Osteoblast (primary cell): ENCODE results near the gene CCDC28B. TPM values are rescaled to one million over a fixed set of nuclear protein-coding genes. Genes with fewer than 3 reads are reported as not detected.

Experiments
- DNase-seq: peaks from one replicate; pipeline ENCODE4 v3.0.0; 2011; ENCODE audit warnings: low spot score, mixed read lengths; ENCODE audit not compliant: insufficient read length; ENCODE audit errors: missing footprints
- H2AFZ ChIP-seq: 2 replicates; pipeline ENCODE4 v1.6.0; 2011; ENCODE audit warnings: mild to moderate bottlenecking, low read length
- H3K27ac ChIP-seq: 2 replicates; pipeline ENCODE4 v1.5.1; 2011; ENCODE audit warnings: mild to moderate bottlenecking, low read depth, low read length, moderate library complexity
- H3K27me3 ChIP-seq: 2 replicates; pipeline ENCODE4 v1.6.0; 2012; ENCODE audit warnings: mild to moderate bottlenecking, control low read depth, inconsistent platforms, low read length, moderate library complexity; ENCODE audit not compliant: insufficient read depth
- H3K36me3 ChIP-seq: 2 replicates; pipeline ENCODE4 v1.5.1; 2011; ENCODE audit warnings: mild to moderate bottlenecking, low read length, control low read depth, moderate library complexity; ENCODE audit not compliant: insufficient read depth
- H3K4me1 ChIP-seq: 2 replicates; pipeline ENCODE4 v1.5.1; 2011; ENCODE audit warnings: mild to moderate bottlenecking, low read length, control low read depth, moderate library complexity; ENCODE audit not compliant: insufficient read depth
- H3K4me2 ChIP-seq: 2 replicates; pipeline ENCODE4 v1.6.0; 2011; ENCODE audit warnings: mild to moderate bottlenecking, low read length; ENCODE audit not compliant: insufficient read depth
- H3K4me3 ChIP-seq: fragments of 200-600 bp; sonication (generic); 3 replicates; pipeline ENCODE4 v1.5.1; 2012; ENCODE audit warnings: mild to moderate bottlenecking, low read length, inconsistent platforms; ENCODE audit not compliant: insufficient read depth
- H3K79me2 ChIP-seq: 2 replicates; pipeline ENCODE4 v1.6.0; 2012; ENCODE audit warnings: mild to moderate bottlenecking, low read length, control low read depth, inconsistent platforms; ENCODE audit not compliant: insufficient read depth
- H3K9me3 ChIP-seq: 2 replicates; pipeline ENCODE4 v1.5.1; 2011; ENCODE audit warnings: low read depth, low read length, control low read depth
- H4K20me1 ChIP-seq: 2 replicates; pipeline ENCODE4 v1.6.0; 2012; ENCODE audit warnings: mild to moderate bottlenecking, low read length, control low read depth; ENCODE audit not compliant: insufficient read depth
- CTCF ChIP-seq: IDR thresholded peaks from 2 replicates; pipeline ENCODE4 v1.5.1; 2011; ENCODE audit warnings: mild to moderate bottlenecking, low read depth, low read length, moderate library complexity; ENCODE audit errors: extremely low read depth
- total RNA-seq: library from RNA; depleted of rRNA; stranded (reverse); fragments of >200 nt; gene quantifications from 2 replicates; pipeline ENCODE4 v1.2.3, GENCODE V29; 2012

Gene CCDC28B
- total RNA-seq, 1 donor: 8.0 TPM

DNA sequence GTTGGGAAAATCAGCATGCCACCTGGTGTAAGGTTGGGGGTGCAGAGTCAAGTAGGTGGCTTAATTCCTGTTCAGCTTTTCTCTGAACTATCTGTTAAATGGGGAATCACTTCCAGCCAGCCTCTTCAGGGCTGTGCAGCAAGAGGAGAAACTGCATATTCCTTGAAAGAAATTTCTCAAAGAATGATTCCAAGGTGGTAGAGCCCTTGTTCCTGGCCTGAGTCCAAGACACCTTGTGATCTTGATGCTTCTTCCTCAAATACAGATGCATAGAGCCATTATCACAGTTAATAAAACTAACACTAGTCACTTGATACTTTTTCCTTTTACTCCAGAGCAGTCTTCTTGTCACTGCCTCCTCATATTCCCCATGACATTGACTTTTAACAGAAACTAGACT is 15.7 kb upstream of the CCDC28B start:
- no peak overlapping the region for H3K4me3 ChIP-seq
- H3K4me1 ChIP-seq: peaks cover 17% of the 10 kb centered on the region
- no peak overlapping the region for H2AFZ ChIP-seq
- H3K36me3 ChIP-seq: peaks cover 69% of the 10 kb centered on the region
- DNase-seq: no peak
- H3K4me2 ChIP-seq: no peak overlapping the region
- H3K27me3 ChIP-seq: no peaks in the 10 kb centered on the region
- TF ChIP-seq CTCF: no peak
- H3K9me3 ChIP-seq: no peaks in the 10 kb centered on the region
- H3K79me2 ChIP-seq: peaks cover 87% of the 10 kb centered on the region
- H3K27ac ChIP-seq: no peak overlapping the region
- H4K20me1 ChIP-seq: peaks cover 71% of the 10 kb centered on the region

DNA sequence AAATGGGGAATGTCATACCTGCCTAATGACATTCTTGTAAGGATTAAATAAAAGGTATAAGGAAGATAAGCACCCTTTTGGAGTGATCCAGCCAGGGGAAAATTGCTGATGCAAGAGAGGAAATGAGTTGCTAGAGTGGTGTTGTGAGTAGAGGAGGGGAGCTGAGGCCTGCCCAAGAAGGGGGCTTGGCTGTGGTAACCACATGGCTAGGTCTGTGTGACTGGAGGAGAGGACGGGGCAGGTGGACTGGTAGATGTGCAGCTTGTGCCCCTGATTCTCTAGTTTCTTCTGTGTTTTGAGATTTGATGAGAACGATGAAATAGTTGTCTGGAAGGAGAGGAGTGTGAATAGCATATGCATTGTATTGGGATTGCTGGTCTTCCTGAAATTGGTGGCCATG is 14.3 kb upstream of the CCDC28B start:
- Histone ChIP-seq H2AFZ (no peak overlapping the region), H4K20me1 (peaks cover 72% of the 10 kb centered on the region), H3K27ac (peak overlapping the region; percentile 49), H3K27me3 (no peaks in the 10 kb centered on the region), H3K4me3 (no peak overlapping the region), H3K9me3 (no peaks in the 10 kb centered on the region), H3K36me3 (peaks cover 81% of the 10 kb centered on the region), H3K4me2 (no peak overlapping the region), H3K79me2 (peaks cover 83% of the 10 kb centered on the region), H3K4me1 (peaks cover 13% of the 10 kb centered on the region)
- no peak for DNase-seq
- no peak for TF ChIP-seq CTCF

DNA sequence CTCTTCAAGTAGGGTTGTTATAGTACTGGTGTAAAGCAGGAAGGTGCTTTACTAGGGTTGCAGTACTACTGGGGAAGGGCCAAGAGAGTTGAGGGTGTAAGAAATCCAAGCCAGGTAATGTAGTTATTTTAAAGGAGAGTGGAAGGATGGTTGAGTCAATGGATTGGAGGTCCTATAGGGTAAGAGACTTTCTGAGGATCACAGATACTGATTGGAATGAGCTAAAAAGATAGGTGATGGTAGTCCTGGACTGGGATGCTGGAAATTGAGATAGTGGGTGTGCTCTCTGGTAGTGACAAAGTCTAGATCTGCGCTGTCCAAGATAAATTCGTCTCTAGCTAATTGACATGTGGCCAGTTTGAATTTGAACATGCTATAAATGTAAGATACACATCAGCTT is 13.9 kb upstream of the CCDC28B start:
- Histone ChIP-seq H3K9me3 (no peaks in the 10 kb centered on the region), H2AFZ (no peak overlapping the region), H3K27me3 (no peaks in the 10 kb centered on the region), H3K4me3 (no peak overlapping the region), H3K4me2 (no peak overlapping the region), H3K4me1 (peaks cover 8% of the 10 kb centered on the region), H4K20me1 (peaks cover 71% of the 10 kb centered on the region), H3K27ac (no peak overlapping the region), H3K79me2 (peaks cover 81% of the 10 kb centered on the region), H3K36me3 (peaks cover 82% of the 10 kb centered on the region)
- no peak for TF ChIP-seq CTCF
- DNase-seq: no peak

DNA sequence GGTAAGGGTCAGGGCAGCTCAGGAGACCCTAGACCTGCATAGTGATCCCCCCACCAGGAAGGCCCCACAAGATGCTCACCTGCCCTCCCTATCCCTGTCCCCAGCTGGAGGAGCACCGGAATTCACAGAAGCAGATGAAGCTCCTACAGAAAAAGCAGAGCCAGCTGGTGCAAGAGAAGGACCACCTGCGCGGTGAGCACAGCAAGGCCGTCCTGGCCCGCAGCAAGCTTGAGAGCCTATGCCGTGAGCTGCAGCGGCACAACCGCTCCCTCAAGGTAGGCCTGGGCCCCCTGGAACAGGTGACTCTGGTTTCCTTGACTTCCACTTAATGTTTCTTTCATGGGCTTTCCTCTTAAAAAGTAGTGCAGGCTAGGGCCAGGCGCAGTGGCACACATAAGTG is 12.5 kb upstream of the CCDC28B start:
- Histone ChIP-seq H3K27me3 (no peaks in the 10 kb centered on the region), H2AFZ (no peak overlapping the region), H3K4me1 (no peaks in the 10 kb centered on the region), H3K4me3 (no peak overlapping the region), H3K79me2 (peaks cover 76% of the 10 kb centered on the region), H3K4me2 (no peak overlapping the region), H3K9me3 (no peaks in the 10 kb centered on the region), H4K20me1 (peaks cover 69% of the 10 kb centered on the region), H3K27ac (no peak overlapping the region), H3K36me3 (peaks cover 87% of the 10 kb centered on the region)
- no peak for TF ChIP-seq CTCF
- DNase-seq: no peak
